GM20431 (cell line): ENCODE results near the gene CD69.
"Not testable (repeated sequence)": the region's sequence is repeated elsewhere in the genome, so short reads cannot be mapped to it uniquely, and the experiment has no call there.

ENCODE experiments used
- in situ Hi-C: fragments of 300-500 bp; cut with MseI, MboI; formaldehyde crosslinking; loops from one replicate; pipeline ENCODE4 v1.15.0; 2020; ENCODE audit warnings: low sequenced_read_pairs; ENCODE audit not compliant: unreplicated experiment

The CD69 gene

GRCh38 chr12:9727813-9728212 lies 32.9 kb downstream of the CD69 start:
- in situ Hi-C loops: loop anchor here (25.0 kb wide), 1 partner anchor 91 kb away; no protein-coding TSS in a partner anchor

DNA sequence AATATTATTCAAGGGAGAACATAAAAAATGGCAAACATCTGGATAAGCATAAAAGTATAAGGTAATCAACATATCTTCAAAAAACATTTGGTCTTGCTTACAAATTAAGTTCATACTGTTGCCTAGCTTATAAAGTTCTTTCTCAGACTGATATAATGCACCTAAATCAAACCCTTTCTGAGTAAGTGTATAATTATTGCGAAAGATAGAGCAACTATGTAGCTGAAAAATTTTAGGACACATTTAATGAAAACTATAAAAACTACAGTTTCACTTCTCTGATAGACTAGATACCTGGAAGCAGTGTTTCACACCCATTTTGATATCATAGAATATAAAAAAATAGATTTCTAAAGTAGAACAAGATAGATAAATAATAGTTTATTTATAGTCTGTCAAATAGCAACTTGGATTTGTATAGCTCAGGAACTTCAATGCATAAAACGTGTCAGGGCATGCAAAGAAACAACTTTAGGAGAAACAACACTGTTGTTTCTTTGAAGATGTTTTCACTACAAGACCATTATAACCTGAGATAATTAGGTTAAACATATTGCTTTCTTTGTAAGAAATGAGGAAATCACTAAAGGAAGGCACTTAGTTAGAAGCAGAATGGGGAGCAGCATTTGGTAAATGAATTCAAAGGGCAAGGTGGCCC lies 35.4 kb downstream of the CD69 start:
- in situ Hi-C loops: loop anchor here (25.0 kb wide), 1 partner anchor 88 kb away; no protein-coding TSS in a partner anchor

DNA sequence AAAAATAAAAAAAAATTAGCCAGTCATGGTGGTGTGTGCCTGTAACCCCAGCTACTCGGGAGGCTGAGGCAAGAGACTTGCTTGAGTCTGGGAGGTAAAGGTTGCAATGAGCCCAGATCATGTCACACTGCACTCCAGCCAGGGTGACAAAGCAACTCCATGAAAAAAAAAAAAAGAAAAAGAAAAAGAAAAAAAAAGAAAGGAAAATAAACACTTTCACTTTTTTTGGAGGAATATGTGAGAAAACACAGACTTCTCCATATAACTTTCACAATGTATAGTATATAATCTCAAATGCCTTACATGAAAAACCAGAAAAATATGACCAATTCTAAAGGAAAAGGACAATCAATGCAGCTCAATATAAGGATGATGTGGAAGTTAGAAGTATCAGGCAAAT lies 36.7 kb downstream of the CD69 start:
- in situ Hi-C loops: no loop called here

DNA sequence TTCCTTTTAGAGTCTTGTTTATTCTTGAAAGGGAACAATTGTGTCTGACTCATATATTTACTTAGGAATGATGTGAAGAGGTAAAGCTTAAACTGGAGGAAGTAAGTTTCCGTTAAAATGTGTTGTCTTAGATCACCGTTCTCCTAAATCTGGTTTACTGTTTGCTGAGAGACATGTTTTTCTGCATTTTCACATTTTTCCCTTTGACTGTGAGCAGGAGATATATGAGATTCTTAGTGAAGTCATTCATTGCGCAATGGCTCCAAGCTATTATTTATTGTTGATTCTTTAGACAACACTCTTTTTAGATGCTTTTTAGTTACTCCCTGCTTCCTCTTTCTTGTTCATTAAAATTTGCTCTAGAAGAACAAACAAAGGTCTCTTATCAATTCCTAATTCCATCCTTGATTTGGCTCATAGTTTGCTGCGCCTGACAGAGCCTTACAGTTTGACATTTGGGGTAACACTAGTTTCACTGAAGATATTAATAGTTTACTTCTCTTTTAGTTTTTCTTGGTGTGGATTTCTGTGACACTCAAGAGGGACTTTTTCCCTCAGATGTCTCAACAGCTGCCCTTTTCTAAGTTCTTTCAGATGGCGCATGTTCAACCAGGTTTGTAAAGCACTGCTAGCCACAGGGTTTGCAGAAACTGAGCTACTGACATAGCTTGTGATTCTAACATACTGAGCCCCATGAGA lies 39.2 kb downstream of the CD69 start:
- in situ Hi-C loops: no loop called here

DNA sequence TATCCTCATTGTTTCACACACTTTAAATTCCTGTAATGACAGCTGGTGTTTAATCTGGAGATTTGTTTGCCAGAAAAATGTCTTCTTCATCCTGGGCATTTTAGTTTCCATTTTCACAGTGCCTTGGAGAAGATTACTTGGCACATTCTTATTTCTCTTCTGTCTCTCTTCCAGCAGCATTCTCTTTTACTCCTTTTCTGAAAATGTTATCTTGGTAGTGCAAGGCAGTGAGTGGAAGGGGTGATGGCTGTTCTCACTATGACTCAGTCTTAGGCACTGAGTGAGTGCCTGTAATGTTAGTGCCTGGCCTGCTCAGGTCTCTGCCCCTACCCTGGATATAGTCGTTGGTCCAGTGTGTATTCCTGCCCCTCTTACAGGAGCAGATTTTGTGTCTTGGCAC lies 40.9 kb downstream of the CD69 start:
- in situ Hi-C loops: no loop called here

DNA sequence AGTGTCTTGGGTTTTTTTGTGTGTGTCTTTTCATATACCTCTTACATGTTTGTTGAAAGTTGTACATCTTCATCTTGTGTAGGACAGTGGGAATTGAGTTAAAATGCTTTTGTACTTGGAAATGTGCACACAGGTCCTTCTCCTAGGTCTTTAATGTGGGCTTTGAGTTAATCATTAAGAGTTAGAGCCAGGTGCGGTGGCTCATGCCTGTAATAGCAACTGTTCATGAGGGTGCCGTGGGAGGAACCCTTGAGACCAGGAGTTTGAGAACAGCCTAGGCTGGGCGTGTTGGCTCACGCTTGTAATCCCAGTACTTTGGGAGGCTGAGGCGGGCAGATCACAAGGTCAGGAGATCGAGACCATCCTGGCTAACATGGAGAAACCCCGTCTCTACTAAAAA lies 41.7 kb downstream of the CD69 start:
- in situ Hi-C loops: no loop called here

- in situ Hi-C loops: no loop called here
These were observed 43.4 kb downstream of the CD69 start for GRCh38 chr12:9717070-9717925.

DNA sequence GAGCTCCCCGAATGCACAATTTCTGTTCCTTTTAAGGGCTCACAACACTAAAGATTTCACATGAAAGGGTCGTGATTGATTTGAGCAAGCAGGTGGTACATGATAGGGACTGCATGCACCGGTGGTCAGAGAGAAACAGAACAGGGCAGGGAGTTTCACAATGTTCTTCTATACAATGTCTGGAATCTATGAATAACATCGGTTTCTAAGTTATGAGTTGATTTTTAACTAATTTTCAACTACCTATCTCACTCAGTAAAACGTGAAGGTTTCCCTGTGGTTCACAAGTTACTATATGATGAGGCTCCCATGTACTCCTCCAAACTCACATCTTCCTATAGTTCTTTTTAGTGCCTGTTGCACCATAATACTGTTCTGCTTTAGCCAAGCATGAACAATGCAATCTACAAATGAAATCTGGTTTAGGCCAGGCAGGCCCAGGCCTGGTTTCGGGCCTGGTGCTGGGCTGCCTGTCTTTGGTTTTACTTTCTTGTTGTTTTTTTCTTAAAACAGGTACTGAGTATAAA lies 47.6 kb downstream of the CD69 start:
- in situ Hi-C loops: not testable (repeated sequence)

GRCh38 chr12:9711664-9712063 lies 49.0 kb downstream of the CD69 start:
- in situ Hi-C loops: no loop called here

DNA sequence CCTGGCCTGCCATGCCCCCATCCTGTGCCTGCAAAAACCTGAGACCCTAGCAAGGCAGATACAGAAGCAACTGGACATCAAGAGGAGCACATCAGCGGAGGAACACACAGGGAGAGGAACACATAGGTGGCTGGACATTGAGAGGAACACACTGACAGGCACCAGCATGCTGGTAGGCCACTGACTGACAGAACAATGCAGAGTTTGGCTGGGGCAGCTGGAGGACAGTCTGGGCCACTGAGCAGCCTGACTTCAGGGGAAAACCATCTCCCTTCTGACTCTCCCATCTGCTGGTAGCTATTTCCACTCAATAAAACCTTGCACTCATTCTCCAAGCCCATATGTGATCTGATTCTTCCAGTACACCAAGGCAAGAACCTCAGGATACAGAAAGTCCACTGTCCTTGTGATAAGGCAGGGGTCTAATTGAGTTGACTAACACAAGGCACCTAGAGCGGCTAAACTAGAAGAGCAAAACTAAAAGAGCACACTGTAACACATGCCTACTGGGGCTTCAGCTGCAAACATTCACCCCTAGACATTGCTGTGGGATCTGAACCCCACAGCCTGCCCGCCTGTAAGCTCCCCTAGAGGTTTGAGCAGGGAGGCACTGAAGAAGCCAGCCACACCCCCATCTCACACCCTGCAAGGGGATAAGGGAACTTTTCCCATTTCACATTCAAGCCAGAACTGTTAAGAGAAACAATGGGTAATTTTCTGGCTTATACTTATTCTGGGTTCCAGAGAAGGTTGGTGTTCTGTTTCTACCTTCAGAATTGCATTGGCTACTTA lies 49.9 kb downstream of the CD69 start:
- in situ Hi-C loops: no loop called here

DNA sequence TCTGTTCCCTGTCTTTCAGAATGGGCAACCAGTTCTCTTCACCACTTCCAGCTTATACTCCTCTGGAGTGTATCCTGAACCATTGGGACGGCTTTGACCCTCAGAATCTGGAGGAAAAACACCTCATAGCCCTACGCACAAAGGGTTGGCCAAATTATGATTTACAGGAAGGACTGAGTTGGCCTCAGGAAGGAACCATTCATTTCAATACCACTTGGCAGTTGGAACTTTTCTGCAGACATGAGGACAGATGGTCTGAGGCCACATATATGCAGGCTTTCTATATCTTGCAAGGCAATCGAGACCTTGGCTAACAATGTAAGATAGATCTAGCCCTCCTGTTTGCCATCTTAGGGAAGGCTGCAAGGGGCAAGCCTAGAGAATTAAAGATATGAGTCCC lies 51.8 kb downstream of the CD69 start:
- in situ Hi-C loops: no loop called here

DNA sequence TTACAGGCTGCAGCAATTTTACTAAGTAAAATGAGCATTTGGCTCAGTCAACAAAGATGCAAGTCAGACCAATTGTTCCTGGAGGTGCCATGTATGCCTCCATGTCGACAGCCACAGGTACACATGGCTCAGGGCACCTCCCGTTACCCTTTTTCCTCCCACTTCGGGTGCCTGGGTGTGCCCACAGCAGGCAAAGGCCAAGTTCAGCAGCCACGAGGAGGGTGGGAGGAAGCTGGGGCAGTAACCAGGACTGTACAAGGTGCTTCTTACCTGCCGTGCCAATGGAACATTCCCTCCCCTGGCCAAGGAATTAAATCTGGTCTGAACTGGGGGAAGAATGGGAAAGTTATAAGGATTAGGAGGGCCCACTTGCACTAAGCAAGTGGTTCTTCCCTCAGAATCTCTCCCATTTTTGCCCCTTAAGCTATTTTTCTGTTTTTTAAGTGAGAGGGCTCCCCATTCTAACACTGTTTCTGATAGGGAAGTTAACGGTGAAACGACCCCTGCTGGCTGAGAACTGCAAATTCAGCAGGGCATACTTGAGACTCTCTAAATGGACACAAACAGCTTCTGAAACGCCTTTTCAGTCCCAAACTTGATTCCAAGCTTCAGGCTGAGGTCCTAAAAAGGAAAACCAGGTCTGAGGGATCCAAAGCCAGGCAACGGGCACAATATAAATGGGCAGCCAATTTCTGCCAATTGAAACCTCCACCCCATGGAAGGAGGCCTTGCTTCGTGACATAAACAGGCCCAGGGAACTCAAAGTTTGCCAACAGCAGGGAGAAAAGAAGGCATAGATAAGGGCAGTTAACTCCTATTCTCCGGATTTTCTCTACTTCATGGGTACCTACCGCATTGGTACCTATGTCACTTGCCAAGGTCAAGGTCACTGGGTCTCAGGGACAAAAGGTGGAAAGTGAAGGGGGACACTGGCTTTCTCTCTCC lies 52.6 kb downstream of the CD69 start:
- in situ Hi-C loops: no loop called here

DNA sequence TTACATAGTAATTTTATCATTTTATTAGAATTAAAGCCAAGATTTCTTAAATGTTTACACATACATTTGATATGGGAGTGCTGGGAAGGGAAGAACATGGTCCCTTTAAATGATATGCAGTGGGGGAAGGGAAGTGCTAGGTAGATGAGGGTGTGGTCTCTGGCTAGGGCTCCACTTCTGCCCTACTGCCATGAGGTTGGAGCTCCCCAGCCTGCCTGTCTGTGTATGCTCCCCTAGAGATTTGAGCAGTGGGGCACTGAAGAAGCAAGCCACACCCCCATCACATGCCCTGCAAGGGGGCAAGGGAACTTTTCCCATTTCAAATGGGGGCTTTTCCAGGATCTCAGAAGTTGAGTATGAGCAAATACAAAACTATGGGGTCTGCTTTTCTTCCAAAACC lies 53.3 kb downstream of the CD69 start:
- in situ Hi-C loops: no loop called here

DNA sequence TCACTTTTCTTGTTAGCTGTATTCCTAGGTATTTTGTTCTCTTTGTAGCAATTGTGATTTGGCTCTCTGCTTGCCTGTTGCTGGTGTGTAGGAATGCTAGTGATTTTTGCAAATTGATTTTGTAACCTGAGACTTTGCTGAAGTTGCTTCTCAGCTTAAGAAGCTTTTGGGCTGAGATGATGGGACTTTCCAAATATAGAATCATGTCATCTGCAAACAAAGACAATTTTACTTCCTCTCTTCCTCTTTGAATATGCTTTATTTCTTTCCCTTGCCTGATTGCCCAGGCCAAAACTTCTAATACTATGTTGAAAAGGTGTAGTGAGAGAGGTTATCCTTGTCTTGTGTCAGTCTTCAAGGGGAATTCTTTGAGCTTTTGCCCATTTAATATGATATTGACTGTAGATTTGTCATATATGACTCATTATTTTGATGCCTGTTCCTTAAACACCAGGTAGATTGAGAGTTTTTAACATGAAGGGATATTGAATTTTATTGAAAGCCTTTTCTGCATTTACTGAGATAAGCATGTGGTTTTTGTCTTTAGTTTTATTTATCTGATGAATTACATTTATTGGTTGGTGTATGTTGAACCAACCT lies 54.5 kb downstream of the CD69 start:
- in situ Hi-C loops: no loop called here

GRCh38 chr12:9704561-9704960 lies 56.1 kb downstream of the CD69 start:
- in situ Hi-C loops: not testable (repeated sequence)
